HG03571 (cell line): ENCODE data around the gene C2CD3.
"Not testable (repeated sequence)": the region's sequence is repeated elsewhere in the genome, so short reads cannot be mapped to it uniquely, and the experiment has no call there.

Experiments
- ATAC-seq: cut with Tn5 transposase; IDR thresholded peaks from one replicate; pipeline ENCODE4 v1.9.1; 2021; ENCODE audit not compliant: unreplicated experiment

Gene C2CD3

DNA sequence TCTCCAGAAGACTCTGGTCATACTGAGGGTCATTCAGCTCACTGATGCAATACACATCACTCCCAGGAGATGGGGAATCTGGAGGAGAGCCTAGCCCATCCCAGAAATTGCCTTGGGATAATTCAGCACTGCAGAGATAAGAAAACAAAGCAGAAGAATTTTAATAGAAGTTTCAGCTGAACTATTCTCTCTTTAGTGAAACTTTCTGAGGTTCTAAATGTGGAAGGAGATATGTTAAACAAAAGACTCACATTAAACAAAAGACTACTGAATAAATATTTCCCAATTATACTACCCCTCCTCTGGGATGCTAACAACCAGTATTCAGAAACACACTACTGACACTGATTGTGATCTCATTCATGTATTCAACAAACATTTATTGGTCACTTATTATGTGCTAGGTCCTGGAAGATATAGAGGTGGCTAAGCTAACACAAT, 47.8 kb downstream of the C2CD3 start:
- ATAC-seq = no peak

DNA sequence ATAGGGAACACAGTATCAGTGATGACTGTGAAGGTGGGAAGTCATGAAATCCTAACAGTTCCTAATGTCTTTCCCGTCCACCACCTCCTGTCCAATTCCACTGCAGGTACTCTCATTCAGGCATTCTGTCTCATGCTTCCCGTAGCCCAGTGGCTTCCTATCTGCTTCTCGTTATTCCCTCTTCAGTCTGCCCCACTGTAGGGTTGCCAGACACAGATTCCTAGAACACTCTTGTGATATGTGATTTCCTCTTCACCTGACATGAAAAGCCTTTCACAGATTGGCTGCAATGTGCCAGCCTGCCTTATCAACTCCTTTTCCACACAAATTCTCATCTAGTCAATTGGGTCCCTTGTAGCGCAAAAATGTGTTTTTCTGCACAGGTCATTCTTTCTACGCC, 49.0 kb downstream of the C2CD3 start:
- no peak for ATAC-seq

DNA sequence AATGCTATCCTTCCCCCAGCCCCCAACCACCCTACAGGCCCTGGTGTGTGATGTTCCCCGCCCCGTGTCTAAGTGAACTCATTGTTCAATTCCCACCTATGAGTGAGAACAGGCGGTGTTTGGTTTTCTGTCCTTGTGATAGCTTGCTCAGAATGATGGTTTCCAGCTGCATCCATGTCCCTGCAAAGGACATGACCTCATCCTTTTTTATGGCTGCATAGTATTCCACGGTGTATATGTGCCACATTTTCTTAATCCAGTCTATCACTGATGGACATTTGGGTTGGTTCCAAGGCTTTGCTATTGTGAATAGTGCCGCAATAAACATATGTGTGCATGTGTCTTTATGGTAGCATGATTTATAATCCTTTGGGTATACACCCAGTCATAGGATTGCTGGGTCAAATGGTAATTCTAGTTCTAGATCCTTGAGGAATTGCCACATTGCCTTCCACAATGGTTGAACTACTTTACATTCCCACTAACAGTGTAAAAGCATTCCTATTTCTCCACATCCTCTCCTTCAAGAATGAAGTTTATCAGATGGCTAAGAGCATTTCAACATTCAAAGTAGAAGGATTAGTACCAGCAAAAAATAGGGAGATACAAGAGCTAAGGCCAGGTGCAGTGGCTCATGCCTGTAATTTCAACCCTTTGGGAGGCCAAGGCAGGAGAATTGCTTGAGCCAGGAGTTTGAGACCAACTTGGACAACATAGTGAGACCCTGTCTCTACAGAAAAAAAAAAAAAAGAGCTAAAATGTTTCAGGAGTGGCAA, 50.4 kb downstream of the C2CD3 start:
- not testable (repeated sequence) for ATAC-seq

DNA sequence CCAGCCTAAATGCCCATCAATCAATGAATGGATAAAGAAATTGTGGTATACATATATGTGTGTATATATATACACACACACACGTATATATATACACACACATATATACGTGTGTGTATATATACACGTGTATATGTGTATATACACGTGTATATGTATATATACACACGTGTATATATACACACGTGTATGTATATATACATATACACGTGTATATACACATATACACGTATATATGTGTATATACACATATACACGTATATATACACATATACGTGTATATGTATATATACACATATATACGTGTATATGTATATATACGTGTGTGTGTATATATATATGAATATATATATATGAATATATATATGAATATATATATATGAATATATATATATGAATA, 54.1 kb downstream of the C2CD3 start:
- ATAC-seq = no peak

DNA sequence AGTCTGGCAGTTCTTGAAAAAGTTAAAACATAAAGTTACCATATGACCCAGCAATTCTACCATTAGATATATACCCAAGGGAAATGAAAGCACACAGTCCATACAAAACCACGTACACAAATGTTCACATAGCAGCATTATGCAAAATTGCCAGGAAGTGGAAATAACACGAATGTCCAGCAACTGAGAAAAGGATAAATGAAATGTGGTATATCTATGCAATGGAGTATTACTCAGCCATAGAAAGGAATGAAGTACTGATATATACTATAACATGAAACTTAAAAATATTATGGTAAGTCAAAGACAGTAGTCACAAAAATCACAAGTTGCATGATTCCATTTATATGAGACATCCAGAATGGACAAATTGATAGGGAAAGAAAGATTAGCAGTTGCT, 57.9 kb downstream of the C2CD3 start:
- no peak for ATAC-seq

DNA sequence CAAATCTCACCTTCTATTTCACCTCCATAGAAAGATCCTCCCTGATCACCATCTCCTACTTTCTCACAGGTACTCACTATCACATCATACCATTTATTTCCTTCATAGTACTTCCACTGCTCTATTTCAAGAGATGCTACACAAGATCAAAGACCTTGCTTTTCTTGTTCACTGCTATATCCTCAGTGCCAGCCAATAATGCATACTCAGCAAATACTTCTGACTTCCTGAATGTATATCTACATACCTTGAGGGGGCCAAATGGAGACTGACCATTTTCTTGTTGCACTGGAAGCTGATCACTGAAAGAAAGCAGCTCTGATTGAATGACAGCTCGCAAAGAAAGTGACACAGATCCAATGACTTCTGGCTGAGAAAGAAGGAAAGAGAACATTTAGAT, 64.7 kb downstream of the C2CD3 start:
- no peak for ATAC-seq

DNA sequence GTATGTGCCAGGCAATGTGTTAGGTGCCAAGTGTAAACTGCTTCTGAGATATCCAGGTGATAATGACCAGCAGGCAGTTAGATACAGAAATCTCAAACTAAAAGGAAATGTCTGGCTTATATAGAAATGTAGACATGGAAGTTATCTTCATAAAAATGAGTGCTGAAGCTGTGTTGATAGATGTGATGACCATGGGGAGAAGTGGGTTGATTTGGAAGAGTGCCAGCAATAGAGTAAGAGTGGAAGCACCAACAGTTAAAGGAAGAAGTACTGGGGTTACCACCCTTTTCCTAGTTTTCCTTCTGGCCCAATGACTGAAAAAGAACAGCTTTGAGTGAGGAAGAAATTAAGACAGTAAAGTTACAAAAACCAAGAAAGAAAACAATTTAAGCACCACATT, 68.5 kb downstream of the C2CD3 start:
- ATAC-seq = no peak

DNA sequence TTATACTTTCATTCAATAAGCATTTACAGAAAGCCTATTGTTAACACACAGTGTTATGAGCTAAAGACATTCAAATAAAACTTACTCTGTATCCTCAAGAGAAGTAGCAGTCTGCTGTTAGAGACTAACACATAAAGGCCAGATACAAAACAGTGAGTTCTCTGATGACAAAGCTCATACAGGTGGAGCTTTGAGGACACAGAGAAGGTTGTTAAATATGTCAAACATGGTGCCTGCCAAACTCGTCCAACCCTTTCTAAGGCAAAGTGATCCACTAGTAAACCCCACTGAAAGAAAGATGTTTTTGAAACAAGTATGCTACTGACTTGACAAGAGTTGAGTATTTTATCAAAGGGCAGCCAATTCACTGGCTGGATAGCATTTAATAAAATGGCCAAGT, 70.1 kb downstream of the C2CD3 start:
- no peak for ATAC-seq

DNA sequence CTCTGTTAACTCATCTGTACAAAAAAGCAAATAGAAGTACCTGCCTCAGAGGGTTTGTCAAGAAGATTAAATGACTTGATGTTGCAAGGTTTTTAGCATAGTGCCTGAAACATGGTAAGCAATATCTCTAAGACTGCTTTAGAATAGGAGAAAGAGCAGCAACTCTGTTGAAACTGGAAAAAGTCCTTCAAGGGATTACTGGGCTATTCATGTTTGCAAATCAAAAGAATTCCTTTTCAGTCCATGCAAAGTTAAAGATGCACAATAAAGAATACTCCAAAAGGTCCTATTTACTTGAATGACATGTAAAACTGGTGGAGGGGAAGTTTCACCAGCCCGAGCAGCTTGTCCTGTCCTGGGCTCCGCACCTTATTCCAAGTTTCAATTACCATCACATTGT, 70.6 kb downstream of the C2CD3 start:
- no peak for ATAC-seq

DNA sequence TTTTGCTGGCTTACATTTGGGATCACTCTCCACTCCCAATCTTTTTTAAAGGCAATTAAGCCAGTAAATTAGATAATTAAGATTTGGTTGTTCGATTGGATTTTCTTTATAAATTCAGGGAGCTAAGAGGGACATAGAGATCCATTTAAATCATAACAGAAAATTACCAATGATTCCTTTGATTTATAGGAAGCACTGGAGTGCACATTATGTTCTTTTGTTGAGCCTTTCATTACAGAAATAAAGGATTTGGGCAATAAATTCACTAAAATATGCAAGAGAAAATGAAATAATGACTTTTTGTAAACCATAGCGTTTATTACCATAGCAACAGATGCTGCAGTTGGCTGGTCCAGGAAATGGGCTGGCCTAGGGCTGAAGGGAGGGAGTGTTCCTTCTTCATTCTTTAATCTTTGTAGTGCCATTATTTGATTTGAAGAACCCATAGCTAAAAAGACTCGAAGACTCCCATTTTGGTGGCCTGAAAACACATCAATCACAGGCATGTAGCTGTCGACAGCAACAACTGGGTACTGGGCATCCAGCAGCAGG, 73.0 kb downstream of the C2CD3 start:
- no peak for ATAC-seq

DNA sequence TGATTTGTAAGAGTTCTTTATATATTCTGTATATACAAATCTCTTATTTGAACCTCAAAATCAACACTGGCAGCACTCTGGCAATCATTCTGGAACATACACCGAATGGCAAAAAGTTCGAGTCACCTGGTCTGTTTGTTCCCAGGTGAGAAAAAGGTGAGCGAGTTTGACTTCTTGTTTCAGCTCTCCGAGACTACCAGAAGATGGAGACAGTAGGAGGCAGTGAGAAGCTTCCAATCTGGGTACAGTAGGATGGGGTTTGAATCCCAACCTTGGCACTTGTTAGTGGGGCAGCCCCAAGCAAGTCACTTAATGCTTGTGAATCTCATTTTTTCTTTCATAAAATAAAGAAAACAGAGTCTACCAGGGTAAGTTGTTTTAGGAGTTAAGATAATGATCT, 76.4 kb downstream of the C2CD3 start:
- ATAC-seq = no peak

DNA sequence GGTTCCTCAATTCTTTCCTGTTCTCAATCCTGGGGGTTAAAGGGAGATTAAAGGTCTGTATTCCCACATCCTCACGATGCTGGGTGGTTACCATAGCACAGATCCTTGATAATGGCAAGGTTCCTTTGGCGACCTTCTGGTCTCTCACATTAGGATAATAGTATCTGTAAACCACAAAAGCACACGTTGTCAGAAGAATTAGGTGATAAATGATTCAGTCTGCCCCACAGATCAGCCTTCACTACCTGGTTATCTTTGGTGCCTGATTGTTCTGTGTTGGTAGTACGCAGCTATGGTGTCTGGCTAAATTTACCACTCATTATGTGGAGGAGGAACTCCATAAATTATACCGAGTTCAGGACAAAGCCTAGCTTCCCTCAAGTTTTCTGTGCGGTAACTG, 78.4 kb downstream of the C2CD3 start:
- ATAC-seq = no peak

DNA sequence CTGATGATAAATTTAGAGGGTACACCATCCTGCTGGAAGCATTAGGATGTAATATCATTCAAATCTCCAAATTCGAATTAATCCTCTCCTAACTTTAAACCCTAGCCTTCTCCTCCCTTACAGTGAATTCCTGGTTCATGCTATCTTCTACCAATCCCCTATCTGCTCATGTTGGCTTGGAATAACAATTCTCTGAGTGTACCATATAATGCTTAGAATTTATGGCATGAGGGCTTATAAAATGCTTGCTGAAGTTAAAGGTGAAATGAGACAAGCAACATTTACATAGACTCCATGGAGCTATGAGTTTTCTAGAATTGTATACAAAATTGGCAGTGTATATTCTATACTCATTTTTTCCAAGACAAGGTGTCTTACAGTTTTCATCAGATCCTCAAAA, 79.3 kb downstream of the C2CD3 start:
- ATAC-seq = no peak

DNA sequence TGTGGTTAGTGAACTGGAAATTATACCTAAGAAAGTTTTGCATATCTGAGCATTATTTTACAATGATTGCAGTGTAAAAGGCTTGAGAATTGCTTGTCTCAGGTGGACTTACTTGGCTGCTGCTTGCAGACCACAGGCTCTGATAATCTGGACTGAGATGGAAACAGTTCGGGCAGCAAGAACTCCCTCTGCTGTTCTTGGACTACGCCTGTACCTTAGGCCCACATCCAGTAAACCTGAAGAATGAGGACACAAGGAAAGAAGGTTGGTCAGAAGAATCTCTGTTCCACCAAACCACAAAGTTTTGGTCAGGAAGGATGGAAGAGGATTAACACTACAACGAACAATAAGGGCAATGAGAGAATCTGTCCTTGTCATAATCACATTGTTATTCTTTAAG, 80.1 kb downstream of the C2CD3 start:
- ATAC-seq = no peak

DNA sequence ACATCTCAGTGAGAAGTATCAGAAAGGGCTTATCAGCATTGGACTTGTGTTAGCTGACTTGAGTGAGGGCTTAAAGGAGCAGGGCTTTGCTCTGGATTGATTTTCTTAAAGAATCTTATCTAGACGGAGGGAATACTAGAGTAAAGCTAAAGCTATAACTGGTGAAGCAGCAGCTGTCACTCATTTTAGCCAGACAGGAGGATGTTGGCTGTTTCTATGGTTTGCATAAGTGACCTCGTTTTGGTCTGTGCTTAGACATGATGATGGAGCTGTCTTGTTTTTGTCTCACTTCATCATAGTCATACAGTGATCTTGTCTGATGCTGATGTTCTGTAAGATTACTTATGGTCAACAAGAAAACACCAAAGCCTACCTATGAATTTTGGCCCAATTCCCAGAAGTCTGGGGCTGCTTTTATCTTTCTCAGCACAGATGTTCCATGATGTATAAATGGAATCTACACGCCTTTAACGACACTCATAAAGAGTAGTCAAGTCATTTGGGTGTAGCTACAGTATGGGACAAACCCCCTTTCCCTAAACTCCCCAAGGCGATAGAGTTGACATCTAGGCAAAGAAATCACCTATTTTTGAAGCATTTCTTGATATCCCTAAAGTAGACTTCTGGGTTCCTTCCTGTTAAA, 84.4 kb downstream of the C2CD3 start:
- no peak for ATAC-seq

DNA sequence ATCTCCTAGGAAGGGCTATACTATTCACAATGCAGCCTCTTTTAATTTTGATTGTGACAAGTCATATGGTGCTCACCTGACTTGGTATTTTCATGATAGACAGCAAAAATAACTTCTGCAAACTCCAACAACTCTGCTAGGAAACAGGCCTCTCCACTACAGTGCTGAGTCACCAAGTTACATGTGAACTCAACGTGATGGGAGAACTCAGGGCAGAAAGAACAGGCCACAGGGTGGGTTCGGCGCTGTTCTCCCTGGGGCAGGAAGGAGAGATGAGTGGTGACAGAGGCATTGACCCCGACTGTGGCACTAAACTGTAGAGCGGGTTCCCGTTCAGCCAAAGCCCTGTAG, 85.3 kb downstream of the C2CD3 start:
- ATAC-seq = no peak

DNA sequence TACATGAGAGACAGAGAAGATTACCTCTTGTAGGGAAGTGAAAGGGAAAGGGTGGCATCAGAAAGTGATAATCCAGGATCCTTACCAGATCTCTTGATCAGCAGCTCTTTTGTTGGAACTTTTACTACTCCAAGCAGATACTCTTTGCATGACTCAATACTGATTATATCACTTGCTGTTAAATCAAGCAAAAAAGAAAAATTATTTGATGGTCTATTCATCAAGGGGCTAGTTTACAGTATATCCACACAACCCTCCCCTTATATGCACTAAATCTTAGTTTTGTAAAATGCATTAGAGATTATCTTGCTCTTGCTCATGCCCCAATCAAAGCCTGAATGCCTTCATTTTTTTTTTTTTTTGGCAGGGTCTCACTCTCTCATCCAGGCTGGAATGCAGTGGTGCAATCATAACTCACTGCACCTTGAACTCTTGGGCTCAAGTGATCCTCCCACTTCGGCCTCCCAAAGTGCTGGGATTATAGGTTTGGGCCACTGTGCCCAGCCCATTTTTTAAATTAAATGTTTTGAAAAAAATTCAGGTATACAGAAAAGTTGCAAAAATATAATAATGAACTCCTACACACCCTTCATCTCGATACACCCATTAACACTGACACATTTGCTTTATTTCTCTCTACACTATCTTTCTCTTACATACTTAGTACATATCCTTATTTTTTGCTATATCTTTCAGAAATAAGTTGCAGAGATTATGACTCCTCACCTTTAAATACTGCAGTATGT, 85.8 kb downstream of the C2CD3 start:
- no peak for ATAC-seq

DNA sequence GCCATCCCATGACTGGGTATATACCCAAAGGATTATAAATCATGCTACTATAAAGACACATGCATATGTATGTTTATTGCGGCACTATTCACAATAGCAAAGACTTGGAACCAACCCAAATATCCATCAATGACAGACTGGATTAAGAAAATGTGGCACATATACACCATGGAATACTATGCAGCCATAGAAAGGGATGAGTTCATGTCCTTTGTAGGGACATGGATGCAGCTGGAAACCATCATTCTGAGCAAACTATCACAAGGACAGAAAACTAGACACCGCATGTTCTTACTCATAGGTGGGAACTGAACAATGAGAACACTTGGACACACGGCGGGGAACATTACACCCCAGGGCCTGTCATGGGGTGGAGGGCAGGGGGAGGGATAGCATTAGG, 86.9 kb downstream of the C2CD3 start:
- ATAC-seq = not testable (repeated sequence)

DNA sequence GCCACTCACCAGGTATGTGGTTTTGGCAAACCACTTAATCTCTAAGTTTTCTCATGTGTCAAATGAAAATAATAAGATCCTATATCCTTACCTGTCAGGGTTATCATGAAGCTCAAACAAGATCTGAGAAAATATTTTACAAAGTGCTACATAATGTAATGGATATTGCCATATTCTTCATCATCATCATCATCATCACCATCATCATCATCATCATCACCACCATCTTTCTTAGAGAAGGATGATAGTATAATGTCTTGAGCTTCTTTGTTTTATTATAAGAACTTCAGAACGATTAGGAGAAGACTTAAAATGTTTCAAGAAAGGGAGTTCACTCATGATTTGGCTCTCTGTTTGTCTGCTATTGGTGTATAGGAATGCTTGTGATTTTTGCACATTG, 89.4 kb downstream of the C2CD3 start:
- no peak for ATAC-seq

DNA sequence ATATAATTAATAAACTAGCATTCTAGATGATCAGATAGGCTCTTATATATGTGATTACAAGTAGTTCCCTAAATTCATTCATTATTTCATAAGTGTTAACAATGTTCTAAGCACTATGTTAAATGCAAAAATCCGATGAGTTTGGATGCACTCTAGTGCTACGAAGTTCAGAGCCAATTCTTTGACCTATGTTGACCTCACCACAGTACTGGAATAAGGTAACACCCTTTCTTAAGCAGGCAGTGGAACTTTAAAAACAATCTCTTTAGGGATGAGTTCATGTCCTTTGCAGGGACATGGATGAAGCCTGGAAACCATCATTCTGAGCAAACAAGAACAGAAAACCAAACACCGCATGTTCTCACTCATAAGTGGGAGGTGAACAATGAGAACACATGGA, 93.6 kb downstream of the C2CD3 start:
- no peak for ATAC-seq

DNA sequence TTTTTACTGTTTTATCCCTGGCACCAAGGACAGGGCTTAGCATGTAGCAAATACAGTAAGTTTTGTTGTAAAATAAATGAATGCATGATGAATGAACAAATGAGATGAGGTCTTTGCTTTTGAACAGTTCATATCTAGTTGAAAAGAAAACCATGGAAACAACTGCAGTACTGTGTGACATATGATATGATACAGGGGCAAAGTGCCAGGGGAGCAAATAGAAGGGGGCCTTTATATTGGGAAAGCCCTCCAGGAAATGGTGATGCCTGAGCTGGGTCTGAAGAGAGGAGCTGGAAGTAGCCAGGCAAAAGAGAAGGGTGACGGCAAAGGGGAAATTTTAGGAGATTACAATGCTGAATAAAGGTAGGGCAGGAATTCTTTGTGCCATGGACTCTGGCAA, 98.1 kb downstream of the C2CD3 start:
- ATAC-seq = no peak

DNA sequence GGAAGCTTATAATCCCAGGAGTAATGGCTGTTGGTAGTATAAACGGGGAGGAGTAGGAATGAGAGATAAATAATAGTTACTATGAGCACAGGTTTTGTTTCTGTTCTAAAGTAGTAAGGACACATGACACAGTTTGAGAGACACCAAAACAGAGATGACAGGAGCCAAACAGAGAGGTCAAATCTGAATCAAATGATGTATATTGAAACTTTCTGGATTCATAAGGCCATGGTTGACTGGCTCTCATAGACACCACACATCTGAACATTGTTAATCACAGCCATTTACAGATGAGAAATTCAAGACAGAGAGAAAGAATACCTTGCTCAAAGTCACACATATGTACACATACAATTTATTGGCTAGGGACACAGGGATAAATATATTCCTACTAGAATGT, 98.5 kb downstream of the C2CD3 start:
- ATAC-seq = no peak
